Activated CD4-positive, alpha-beta memory T cell treated with anti-CD3 and anti-CD28 coated beads for 36 hours (primary cell): ENCODE results near the gene EXD3. TPM values are rescaled to one million over a fixed set of nuclear protein-coding genes. Genes with fewer than 3 reads are reported as not detected.
A peak's percentile ranks its signal among the peaks of the same experiment; 100 is the strongest.
"Not testable (repeated sequence)": the region's sequence is repeated elsewhere in the genome, so short reads cannot be mapped to it uniquely, and the experiment has no call there.

Experiments
- CTCF ChIA-PET: fragments of 350-600 bp; sonication (Branson Sonifier 250); formaldehyde crosslinking; loops from one replicate; lab custom pipeline; 2021; ENCODE audit warnings: antibody characterized with exemption, inconsistent platforms; lab: Charles Lee
- POLR2A ChIA-PET: fragments of 350-600 bp; sonication (Branson Sonifier 250); formaldehyde crosslinking; loops from one replicate; lab custom pipeline; 2021; ENCODE audit warnings: antibody characterized with exemption; lab: Charles Lee
- DNase-seq: peaks from one replicate; pipeline ENCODE4 v3.0.0-alpha.2; 2020
- H3K27ac Mint-ChIP-seq: one replicate; pipeline ENCODE4 v1.8.0; 2021; ENCODE audit warnings: mixed read lengths
- H3K27me3 Mint-ChIP-seq: one replicate; pipeline ENCODE4 v1.8.0; 2021; ENCODE audit warnings: mixed read lengths
- H3K36me3 Mint-ChIP-seq: one replicate; pipeline ENCODE4 v1.8.0; 2021; ENCODE audit warnings: mixed read lengths
- H3K4me1 Mint-ChIP-seq: one replicate; pipeline ENCODE4 v1.8.0; 2021; ENCODE audit warnings: low read depth, mixed read lengths
- H3K4me3 Mint-ChIP-seq: one replicate; pipeline ENCODE4 v1.8.0; 2021; ENCODE audit warnings: mild to moderate bottlenecking, mixed read lengths
- H3K9me3 Mint-ChIP-seq: one replicate; pipeline ENCODE4 v1.8.0; 2021; ENCODE audit warnings: mixed read lengths
- intact Hi-C: fragments of 100-400 bp; cut with micrococcal nuclease; formaldehyde crosslinking; loops from one replicate; pipeline ENCODE4 v1.15.1; 2023
- total RNA-seq, 2 experiments: library from RNA; stranded (reverse); gene quantifications; one replicate each; pipeline ENCODE4 v1.2.3, GENCODE V29; 2021

EXD3 gene, protein sequence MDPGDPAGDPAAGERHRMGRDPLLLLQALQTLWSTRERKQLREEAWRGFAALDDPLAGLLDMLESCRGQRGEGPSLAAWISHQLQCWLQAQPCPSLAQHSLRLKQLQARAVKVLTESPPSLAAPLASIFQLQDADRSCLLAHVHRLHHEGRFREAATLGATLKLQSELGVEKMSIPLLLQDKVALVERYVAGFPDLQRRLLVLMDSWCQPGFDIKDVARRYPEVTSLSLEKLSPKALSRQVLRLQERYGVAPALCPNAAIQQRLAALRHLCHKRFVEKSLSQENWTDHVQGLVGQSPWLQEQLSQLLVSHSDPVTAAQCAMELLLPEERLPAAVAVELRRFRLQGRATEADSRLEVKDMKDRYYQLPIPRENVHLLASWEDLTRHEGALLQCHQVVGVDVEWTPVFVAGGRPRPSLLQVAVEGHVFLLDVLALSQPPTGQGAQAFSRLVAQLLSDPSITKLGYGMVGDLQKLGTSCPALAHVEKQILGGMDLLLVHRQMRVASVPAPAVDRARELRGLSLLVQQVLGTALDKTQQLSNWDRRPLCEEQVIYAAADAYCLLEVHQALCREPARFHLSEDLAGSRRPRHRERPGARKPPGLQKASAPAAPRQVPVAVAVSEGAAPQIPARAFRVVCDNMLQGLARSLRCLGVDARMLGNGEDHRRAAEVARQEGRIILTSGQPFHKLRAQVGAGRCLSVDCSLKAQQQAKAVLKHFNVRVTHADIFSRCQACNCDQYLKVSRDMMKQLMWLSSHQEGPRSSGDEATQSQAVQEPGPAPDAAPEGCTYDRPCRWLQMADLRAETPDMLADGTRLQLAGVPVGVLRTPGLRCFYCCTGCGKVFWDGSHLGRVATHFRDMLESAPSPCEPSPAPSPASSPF
- total RNA-seq: 10 to 100 TPM; 13.5 to 13.6 TPM

DNA sequence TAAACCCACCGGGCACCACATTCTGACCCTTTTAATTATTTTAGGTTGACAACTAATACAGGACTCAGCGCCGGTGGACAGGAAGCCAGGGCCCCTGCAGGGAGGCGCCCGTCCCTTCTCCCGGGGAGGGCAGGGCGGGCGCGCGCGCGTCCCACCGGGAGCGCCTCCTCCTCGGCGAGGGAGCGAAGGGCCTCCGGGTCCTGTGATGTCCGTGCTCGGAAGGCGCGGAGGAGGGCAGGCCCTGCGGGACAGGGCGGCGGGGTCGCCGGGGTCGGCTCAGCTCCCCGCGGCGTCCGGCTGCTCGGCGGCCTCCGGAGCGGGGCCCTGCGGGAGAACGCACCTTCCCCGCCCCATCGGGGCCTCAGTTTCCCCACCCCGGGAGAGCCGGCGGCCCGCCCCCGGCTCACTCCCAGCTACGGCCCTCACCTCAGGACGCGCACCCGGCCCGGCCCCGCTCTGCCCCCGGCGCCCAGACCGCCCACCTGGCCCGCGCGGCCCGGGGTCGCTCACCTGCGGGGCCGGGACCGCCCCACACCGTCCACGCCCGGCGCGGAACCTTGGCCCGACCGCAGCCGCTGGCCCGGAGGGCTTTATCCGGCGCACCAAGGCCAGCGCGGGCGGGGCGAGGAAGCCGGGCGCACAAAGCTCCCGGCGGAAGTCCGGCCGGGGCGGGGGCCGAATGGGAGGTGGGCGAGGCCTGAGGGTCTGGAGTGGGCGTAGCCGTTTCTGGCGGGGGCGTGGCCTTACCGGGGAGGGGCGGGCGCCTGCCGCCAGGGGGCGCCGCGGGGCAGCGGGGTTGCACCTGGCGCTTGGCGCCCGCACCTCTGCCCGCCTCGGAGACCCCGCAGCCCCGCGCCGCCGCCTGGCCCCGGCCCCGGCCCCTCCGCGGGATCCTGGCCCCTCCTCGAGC lies at the start of gene EXD3, which contains the start of gene NOXA1:
Gene EXD3, minus strand, starts transcription at position 559 of the 910 bp plus-strand sequence. CDS start 27,805 bp downstream, outside the sequence.
Gene NOXA1, plus strand, starts transcription at position 790 of the 910 bp plus-strand sequence. CDS start 137 bp downstream, outside the sequence.
- Mint-ChIP-seq H3K27ac (peak within 1 kb of the TSS; percentile 71), H3K9me3 (no peaks in the 10 kb centered on the region)
- intact Hi-C loops: loop anchor here (1.0 to 2.0 kb wide), 3 partner anchors 22 to 182 kb away; partner anchors contain the start of genes ARRDC1 and NSMF

DNA sequence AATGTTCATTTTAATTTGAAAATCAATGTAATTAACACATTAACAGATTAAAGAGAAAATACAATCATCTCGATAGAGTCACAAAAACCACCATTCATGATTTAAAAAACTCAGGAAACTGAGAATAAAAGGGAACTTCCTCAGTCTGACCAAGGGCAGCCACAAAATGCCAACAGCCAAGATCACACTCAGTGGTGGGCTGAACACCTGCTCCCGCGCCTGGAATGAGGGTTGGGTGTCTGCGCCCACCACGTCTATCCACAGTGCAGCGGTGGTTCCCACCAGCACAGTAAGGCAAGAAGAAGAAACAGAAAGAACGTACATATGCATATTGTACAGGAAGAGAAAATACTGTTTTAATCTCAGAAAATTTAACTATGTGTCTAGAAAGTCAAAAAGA lies 47.8 kb upstream of the EXD3 start:
- ChIA-PET CTCF (no interaction called here), POLR2A (no interaction called here)
- H3K36me3 Mint-ChIP-seq: peaks cover 10% of the 10 kb centered on the region
- H3K9me3 Mint-ChIP-seq: peaks cover 19% of the 10 kb centered on the region
- no peak for DNase-seq
- no peaks in the 10 kb centered on the region for H3K27me3 Mint-ChIP-seq
- no peak overlapping the region for H3K27ac Mint-ChIP-seq
- H3K4me1 Mint-ChIP-seq: peaks cover 5% of the 10 kb centered on the region
- no peak overlapping the region for H3K4me3 Mint-ChIP-seq
- intact Hi-C loops: no loop called here

More for the DNA sequence above, at the start of gene EXD3, which contains the start of gene NOXA1:
- ChIA-PET POLR2A (interaction anchor here (0.6 to 1.2 kb wide), 6 partner anchors 11 to 182 kb away, joined by 3 to 5 read pairs (median 4); partner anchors contain the start of genes NRARP and TUBB4B), CTCF (interaction anchor here (0.6 to 1.8 kb wide), 21 partner anchors 9 to 266 kb away, joined by 3 to 15 read pairs (median 4); partner anchors contain the start of genes MRPL41, NRARP and NSMF)
- Mint-ChIP-seq H3K27me3 (no peaks in the 10 kb centered on the region), H3K4me3 (peak within 1 kb of the TSS; percentile 83), H3K36me3 (peaks cover 2% of the 10 kb centered on the region), H3K4me1 (peaks cover 8% of the 10 kb centered on the region)
- peak; percentile 96 for DNase-seq

DNA sequence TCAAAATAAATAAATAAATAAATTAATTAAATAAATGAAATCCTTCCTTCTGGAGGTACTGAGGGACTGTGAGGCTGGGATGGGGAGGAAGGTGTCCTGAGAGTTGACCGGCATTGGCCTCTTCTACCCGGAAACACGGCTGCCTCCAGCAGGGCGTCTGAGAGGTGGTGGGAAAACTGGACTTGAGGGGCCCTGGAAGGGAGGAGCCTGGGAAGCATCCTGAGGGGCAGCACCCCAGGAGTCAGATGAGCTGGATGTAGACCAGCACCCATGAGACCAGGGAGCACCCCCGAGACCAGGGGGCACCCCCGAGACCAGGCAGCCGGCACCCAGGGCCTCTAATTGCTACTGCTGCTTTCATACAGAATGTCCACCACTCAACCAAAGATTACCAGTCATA lies 44.9 kb upstream of the EXD3 start:
- no peaks in the 10 kb centered on the region for H3K36me3 Mint-ChIP-seq
- no peak overlapping the region for H3K27ac Mint-ChIP-seq
- no peak for DNase-seq
- H3K4me1 Mint-ChIP-seq: peaks cover 5% of the 10 kb centered on the region
- no peaks in the 10 kb centered on the region for H3K27me3 Mint-ChIP-seq
- H3K4me3 Mint-ChIP-seq: no peak overlapping the region
- intact Hi-C loops: no loop called here
- ChIA-PET CTCF (no interaction called here), POLR2A (no interaction called here)
- peaks cover 2% of the 10 kb centered on the region for H3K9me3 Mint-ChIP-seq

DNA sequence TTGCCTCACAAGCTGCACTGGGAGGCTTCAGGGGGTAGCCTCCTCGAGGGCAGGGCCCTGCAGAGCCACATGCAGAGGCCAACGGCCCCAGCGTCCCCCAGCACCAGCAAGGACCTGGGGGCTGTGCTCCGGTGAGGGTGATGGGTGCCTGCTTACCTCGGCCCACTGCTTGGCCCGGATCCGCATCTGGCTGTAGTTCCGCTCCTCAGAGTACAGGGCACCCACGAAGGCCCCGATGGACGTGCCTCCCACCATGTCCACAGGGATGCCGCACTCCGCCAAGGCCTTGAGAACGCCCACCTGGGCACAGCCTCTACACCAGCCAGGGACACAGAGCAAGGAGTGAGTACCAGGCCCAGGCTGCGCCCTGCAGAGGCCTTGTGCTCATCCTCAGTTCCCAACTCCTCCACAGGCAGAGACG lies 44.2 kb upstream of the EXD3 start:
- Mint-ChIP-seq H3K36me3 (no peaks in the 10 kb centered on the region), H3K4me1 (peaks cover 5% of the 10 kb centered on the region), H3K27me3 (no peaks in the 10 kb centered on the region), H3K9me3 (no peaks in the 10 kb centered on the region), H3K27ac (no peak overlapping the region), H3K4me3 (no peak overlapping the region)
- intact Hi-C loops: no loop called here
- CTCF ChIA-PET: no interaction called here
- DNase-seq: no peak
- POLR2A ChIA-PET: no interaction called here

DNA sequence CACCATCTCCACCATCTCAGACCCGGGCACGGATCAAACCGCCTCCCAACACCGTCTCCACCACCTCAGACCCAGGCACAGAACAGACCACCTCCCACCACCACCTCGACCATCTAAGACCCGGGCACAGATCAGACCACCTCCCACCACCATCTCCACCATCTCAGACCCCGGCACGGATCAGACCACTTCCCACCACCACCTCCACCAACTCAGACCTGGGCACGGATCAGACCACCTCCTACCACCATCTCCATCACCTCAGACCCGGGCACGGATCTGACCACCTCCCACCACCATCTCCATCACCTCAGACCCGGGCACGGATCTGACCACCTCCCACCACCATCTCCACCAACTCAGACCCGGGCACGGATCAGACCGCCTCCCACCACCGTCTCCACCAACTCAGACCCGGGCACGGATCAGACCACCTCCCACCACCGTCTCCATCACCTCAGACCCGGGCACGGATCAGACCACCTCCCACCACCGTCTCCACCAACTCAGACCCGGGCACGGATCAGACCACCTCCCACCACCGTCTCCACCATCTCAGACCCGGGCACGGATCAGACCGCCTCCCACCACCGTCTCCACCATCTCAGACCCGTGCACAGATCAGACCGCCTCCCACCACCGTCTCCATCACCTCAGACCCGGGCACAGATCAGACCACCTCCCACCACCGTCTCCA lies 43.6 kb upstream of the EXD3 start:
- H3K4me3 Mint-ChIP-seq, DNase-seq, H3K4me1 Mint-ChIP-seq, CTCF ChIA-PET, POLR2A ChIA-PET, intact Hi-C loops, H3K27ac Mint-ChIP-seq, H3K9me3 Mint-ChIP-seq, H3K36me3 Mint-ChIP-seq, H3K27me3 Mint-ChIP-seq: not testable (repeated sequence)

DNA sequence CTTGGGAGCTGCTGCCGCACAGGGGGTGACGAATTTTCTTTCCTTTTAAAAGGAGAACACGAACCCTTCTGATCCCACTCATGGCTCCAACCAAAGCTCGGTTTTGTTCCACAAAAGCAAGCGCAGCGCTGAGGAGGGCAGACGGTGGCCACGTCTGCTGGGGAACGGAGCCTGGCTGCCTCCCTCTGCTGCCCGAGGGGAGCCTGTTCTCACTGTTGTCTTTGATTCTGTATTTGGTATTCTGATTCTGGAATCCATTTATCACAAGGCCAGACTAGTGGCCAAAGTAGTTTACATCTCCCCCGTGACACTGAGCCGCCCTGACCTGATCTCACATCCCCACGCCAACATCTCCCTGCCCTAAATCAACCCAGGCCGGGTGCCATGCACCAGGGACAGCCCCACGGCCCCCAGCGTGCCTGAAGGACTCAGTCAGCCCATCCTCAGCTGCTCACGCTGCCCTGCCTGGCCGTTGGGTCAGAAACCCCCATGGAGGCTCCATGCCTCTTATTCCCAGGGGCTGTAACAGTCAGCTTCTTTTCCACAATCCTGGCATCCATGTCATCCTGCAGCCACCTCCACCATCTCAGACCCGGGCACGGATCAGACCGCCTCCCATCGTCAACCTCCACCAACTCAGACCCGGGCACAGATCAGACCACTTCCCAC lies 42.9 kb upstream of the EXD3 start:
- Mint-ChIP-seq H3K4me1 (peaks cover 12% of the 10 kb centered on the region), H3K36me3 (no peaks in the 10 kb centered on the region), H3K27ac (no peak overlapping the region), H3K27me3 (no peaks in the 10 kb centered on the region), H3K9me3 (no peaks in the 10 kb centered on the region), H3K4me3 (no peak overlapping the region)
- intact Hi-C loops: no loop called here
- ChIA-PET POLR2A (no interaction called here), CTCF (no interaction called here)
- DNase-seq: no peak

DNA sequence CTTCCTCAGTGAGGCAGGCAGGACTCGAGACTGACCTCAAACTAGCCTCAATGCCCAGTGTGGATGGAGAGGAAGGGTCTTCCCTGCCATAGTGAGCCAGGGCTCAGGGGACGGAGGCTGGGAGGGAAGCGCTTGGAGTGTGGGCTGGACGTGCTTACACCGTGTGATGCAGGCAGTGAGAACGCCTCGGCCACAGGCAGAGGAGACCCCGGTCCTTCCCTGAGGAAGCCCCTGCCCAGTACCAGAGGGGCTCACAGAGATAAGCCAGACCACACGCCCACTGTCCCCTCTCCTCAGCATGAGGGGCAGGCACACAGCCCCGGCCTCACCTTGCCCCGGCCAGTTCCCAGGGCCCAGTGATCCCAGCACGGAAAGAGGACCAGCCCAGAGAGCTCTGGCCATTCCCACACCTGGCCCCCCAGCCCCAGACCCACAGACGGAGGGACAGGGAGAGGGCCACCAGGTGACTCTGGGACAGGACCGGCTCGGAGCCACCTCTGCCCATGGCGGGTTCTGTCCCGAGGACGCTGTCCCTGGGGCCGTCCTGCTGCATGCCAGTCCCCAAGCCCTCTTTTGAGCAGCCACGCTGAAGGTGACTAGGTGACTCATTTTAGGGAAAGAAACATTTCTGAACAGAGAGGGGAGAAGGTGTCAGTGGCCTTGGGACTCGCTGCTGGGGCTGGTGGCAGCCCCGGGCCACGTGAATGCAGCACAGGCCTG lies 42.2 kb upstream of the EXD3 start:
- Mint-ChIP-seq H3K36me3 (no peaks in the 10 kb centered on the region), H3K27ac (no peak overlapping the region), H3K4me1 (peaks cover 11% of the 10 kb centered on the region), H3K4me3 (no peak overlapping the region), H3K9me3 (no peaks in the 10 kb centered on the region), H3K27me3 (no peaks in the 10 kb centered on the region)
- intact Hi-C loops: no loop called here
- CTCF ChIA-PET: no interaction called here
- POLR2A ChIA-PET: no interaction called here
- no peak for DNase-seq

DNA sequence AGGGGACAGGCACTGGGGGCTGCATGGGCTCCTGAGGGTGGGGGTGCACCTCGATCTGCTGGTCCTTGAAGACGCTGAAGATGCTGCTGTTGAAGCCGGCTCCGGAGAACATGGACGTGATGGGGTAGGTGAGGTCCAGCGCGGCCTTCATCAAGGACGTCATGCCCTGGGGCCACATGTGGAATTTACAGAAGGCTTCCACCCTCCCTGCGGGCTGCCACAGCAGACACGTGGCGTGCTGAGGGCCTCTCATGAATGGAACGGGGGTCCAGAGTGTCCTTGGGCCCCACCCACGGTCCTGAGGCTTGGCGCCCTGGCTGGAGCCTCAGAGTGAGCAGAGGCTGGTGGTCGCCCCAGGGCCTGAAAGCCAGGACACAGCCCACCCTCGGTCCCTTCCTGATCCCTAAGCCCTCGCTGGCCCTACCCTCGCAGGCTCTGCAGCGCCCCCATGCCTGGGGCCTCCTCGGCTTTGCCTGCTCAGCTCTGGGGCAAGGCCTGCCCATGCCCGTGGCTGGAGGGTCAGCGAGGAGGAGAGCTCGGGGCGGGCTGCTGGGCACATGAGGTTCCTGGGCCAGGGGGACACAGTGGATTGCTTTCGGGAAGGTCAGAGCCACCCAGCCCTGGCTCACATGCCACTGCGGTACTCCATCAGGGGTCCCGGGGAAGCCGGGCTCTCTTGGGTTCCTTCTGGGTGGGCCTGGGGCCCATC lies 41.5 kb upstream of the EXD3 start:
- Mint-ChIP-seq H3K9me3 (no peaks in the 10 kb centered on the region), H3K27ac (no peak overlapping the region), H3K36me3 (no peaks in the 10 kb centered on the region), H3K27me3 (no peaks in the 10 kb centered on the region), H3K4me3 (no peak overlapping the region), H3K4me1 (peaks cover 15% of the 10 kb centered on the region)
- intact Hi-C loops: no loop called here
- POLR2A ChIA-PET: no interaction called here
- no peak for DNase-seq
- CTCF ChIA-PET: no interaction called here

DNA sequence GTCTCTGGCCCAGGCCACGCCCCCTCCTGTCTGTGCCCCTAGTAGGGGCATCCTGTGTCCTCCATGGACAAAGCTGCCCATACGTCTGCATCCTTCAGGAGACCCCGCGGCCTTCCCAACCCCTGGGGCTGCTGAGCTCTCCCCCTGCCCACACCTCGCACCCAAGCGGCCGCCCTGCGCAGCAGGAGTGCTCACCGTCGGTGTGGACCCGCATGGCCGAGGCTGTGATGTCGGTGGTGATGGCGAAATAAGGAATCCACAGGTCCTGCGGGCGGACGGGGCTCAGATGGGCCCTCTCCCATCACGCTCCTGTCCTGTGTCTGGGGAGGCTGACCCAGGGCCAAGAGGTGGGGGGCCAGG lies 40.9 kb upstream of the EXD3 start:
- intact Hi-C loops: no loop called here

More for the DNA sequence above, 40.9 kb upstream of the EXD3 start:
- DNase-seq: no peak
- peaks cover 15% of the 10 kb centered on the region for H3K4me1 Mint-ChIP-seq
- POLR2A ChIA-PET: no interaction called here
- no peaks in the 10 kb centered on the region for H3K27me3 Mint-ChIP-seq
- CTCF ChIA-PET: no interaction called here
- H3K27ac Mint-ChIP-seq: no peak overlapping the region
- H3K4me3 Mint-ChIP-seq: no peak overlapping the region
- no peaks in the 10 kb centered on the region for H3K9me3 Mint-ChIP-seq
- no peaks in the 10 kb centered on the region for H3K36me3 Mint-ChIP-seq
